ENCODE results near the gene PPT1.
"Not testable (repeated sequence)": the region's sequence is repeated elsewhere in the genome, so short reads cannot be mapped to it uniquely, and the experiment has no call there.

The PPT1 gene

DNA sequence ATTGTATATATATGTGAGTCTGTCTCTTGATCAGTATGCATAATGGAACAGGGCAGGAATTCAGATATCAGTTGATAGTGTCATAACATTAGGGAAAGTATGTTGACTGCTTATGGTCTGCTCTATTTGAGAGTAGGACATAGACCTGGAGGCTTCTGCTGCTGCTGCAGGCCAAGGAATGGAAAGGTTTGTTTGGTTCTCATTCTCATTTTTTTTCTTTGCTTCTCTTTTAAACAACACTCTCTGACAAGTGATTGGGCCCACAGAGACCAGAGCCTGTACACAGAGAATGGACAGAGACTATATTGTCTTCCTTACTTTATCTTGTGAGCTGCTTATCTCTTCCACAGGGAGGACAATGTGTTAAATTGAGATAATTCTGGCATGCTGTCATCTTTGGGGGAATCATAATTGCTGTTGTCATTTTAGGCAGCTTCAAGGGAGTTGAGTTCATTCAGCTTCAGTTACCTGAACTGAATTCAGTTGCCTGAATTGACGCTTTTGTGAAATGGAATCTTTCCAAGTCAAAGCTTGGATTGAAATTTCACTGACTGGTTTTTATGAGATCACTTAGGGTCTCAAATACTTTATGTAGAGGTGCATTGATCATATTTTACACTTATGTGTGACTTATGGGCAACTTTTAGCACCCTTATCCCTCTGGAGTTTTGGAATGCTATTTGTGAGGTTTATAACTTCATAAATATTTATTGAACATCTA lies 39.6 kb downstream of the PPT1 start:
- no peak for DNase-seq (ENCODE audit: low read depth, low spot score)

GRCh38 chr1:40056519-40057309 lies 40.3 kb downstream of the PPT1 start:
- DNase-seq (ENCODE audit: low read depth, low spot score) = no peak

DNA sequence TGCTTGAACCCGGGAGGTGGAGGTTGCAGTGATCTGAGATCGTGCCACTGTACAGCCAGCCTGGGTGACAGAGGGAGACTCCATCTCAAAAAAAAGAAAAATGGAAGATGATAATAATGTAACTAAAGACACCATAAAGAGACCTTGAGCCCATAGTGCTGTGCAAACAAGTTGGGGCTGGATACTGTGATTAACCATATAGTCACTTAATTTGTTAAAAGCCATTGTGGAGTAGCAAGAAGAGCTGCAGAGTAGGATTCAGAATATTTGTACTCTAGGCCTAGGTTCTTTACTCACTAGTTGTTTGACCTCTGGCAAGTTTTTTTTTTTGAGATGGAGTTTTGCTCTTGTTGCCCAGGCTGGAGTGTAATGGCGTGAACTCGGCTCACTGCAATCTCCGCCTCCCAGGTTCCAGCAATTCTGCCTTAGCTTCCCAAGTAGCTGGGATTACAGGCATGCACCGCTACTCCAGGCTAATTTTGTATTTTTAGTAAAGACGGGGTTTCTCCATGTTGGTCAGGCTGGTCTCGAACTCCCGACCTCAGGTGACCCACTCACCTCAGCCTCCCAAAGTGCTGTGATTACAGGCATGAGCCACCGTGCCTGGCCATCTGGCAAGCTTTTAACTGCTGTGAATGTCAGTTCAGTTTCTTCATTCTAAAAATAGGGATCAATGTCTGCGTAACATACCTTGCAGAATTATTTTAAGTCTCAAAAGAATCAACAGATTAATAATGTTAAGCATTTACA lies 43.7 kb downstream of the PPT1 start:
- DNase-seq (ENCODE audit: low read depth, low spot score) = no peak

- DNase-seq (ENCODE audit: low read depth, low spot score) = no peak
Observed at GRCh38 chr1:40050863-40051262, 46.2 kb downstream of the PPT1 start.

DNA sequence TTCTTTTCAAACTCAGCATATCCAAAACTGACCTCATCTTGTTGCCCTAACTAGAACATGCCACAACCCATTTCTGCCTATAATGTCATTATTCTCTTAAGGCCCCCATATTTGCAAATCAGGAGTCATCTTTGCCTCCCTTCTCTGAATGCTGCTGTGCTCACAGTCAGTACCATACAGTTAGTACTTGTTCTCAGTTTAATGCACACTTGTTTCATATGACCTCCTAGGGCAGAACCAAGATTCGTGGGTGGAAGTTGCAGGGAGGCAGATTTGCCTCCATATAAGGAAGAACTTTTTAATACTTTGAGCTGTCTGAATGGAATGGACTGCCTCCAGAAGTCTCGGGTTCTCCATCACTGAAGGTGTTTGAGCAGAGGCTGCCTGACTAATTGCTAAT lies 47.3 kb downstream of the PPT1 start:
- DNase-seq (ENCODE audit: low read depth, low spot score) = no peak

DNA sequence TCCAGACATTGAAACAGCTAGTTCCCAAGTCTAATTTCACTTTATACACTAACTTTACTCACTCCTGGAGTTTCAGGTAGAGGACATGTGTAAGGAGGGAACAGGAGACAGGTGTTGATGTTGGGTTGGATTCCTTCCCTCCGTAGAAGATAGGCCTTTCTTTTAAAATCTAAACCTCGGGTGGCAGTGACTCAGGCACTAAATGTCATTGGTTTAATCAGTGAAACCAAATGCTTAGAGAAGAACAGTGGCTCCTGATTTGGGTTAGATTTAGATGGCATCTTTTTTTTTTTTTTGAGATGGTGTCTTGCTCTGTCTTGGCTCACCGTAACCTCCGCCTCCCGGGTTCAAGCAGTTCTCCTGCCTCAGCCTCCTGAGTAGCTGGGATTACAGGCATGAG lies 49.3 kb downstream of the PPT1 start:
- DNase-seq (ENCODE audit: low read depth, low spot score) = no peak

GRCh38 chr1:40047276-40047675 lies 49.8 kb downstream of the PPT1 start:
- no peak for DNase-seq (ENCODE audit: low read depth, low spot score)

- DNase-seq (ENCODE audit: low read depth, low spot score) = no peak
Observed at GRCh38 chr1:40045766-40046165, 51.3 kb downstream of the PPT1 start.

- no peak for DNase-seq (ENCODE audit: low read depth, low spot score)
Observed at GRCh38 chr1:40045182-40045581, 51.9 kb downstream of the PPT1 start.

- no peak for DNase-seq (ENCODE audit: low read depth, low spot score)
Observed at GRCh38 chr1:40044110-40044509, 52.9 kb downstream of the PPT1 start.

DNA sequence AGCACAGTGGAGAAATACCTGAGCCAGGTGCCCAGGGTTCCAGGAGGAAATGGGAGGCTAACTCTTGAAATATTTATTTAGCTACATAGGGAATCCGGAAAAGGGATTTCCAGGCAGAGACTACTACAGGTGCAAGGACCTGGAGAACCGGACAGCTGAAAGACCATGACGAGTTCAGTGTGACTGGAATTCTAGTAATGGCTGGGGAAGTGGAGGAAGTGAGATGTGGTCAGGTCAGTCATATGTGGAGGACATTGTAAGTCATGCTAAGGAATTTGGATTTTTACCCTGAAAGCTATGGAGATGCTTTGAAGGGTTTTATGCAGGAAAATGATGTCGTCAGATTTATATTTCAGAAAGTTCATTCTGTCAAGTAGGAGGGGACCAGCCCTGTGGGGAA lies 54.7 kb downstream of the PPT1 start:
- DNase-seq (ENCODE audit: low read depth, low spot score) = no peak

- DNase-seq (ENCODE audit: low read depth, low spot score) = no peak
Observed at GRCh38 chr1:40041466-40041838, 55.6 kb downstream of the PPT1 start.

DNA sequence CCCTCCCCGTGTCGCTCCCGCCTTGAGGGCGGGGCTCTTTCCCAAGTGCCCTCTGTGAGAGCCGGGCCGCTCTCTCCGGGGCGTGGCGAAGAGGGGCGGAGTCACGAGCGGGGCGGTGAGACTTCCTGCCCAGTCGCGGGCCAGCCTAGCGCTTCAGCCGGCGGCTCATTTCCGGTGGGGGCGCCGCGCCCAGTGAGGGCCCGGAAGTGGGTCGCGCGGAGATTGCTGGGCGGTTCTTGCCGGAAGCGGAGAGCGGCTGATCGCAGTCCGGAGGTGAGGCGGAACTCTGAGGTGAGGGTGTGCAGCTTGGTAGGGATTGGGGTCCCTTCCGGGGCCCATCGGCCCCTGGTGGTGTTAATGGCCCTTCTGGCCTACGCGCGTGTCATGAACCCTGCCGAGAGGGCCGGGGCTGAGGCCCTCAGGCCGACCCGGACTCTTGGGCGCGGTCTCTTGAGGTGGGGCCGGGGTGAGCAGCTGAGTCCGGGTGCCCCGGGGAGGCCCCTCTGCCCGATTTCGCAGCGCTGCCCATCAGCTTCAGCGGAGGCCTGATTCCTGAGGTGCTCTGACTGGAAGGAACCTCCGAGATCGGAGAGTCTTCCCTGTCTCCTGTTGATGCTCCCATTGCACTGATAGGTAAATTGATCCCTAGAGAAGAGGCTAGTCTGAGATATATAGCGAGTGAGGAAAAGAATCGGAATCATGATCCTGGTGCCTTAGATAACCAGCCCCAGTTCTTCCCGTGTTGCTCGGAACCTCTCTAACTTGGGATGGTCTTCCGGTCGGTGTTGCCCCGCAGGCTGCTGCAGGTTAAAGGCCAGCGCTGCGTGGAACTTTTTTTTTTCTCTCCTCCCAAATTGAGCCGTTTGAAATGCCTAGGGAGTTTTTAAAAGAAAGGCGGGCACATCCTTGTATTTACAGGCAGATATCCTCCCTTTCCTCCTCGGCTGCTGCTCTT lies 56.3 kb downstream of the PPT1 start, which contains the start of gene CAP1:
Gene CAP1, plus strand, starts transcription at position 219 of the 955 bp plus-strand sequence. CDS start 18,618 bp downstream, outside the sequence.
- DNase-seq (ENCODE audit: low read depth, low spot score) = peak; percentile 98

GRCh38 chr1:40039757-40040510 lies 57.1 kb downstream of the PPT1 start:
- peak; percentile 54 for DNase-seq (ENCODE audit: low read depth, low spot score)

- peak; percentile 15 for DNase-seq (ENCODE audit: low read depth, low spot score)
Observed at GRCh38 chr1:40039245-40039756, 57.8 kb downstream of the PPT1 start.

GRCh38 chr1:40038697-40039096 lies 58.4 kb downstream of the PPT1 start:
- DNase-seq (ENCODE audit: low read depth, low spot score) = no peak

DNA sequence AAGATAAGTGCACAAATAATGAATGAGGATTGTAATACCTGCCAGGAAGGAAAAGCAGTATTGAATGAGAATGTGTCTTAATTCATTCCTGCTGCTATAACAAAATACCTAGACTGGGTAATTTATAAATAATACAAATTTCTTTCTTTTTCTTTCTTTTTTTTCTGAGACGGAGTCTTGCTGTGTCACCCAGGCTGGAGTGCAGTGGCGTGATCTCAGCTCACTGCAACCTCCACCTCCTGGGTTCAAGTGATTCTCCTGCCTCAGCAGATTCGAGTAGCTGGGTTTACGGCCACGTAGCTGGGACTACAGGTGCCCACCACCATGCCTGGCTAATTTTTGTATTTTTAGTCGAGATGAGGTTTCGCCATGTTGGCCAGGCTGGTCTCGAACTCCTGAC lies 59.8 kb downstream of the PPT1 start:
- DNase-seq (ENCODE audit: low read depth, low spot score) = not testable (repeated sequence)

DNA sequence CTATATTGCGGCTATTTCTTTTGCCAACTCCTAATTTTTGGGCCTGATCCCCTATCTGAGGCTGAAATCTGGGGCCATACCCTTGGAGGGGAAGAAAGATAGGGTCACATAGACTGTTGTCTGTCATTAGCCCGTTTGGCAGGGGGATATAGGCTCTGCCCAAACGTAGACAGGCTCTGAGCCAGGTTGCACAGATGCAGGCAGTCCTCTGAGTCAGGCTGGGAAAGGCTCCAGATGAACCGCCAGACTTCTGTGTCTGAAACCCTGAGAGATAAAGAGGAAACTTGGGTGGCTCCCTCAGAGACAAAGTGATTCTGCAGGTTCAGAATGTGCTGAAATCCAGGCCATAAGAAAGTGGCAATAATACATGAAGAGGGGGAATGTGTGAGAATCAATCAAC lies 60.5 kb downstream of the PPT1 start:
- no peak for DNase-seq (ENCODE audit: low read depth, low spot score)

GRCh38 chr1:40034869-40035268 lies 62.2 kb downstream of the PPT1 start:
- DNase-seq (ENCODE audit: low read depth, low spot score) = no peak

- DNase-seq (ENCODE audit: low read depth, low spot score) = peak; percentile 33
Observed at GRCh38 chr1:40032240-40032891, 64.7 kb downstream of the PPT1 start.
